HL-60 (cell line): ENCODE measurements around the gene CCNYL1.
"Not testable (repeated sequence)": the region's sequence is repeated elsewhere in the genome, so short reads cannot be mapped to it uniquely, and the experiment has no call there.

Experiments
- DNase-seq, 2 experiments: peaks; one replicate each; pipeline ENCODE4 v3.0.0-alpha.2; 2010 to 2020; ENCODE audit warnings: low read depth in 1 of 2, low spot score in 1 of 2
- H3K27ac ChIP-seq: fragments of 250-450 bp; sonication (Bioruptor Pico); replicated peaks from 2 replicates; pipeline ENCODE4 v1.5.1; 2020; ENCODE audit warnings: mild to moderate bottlenecking, moderate library complexity
- H3K27me3 ChIP-seq: fragments of 250-450 bp; sonication (Bioruptor Pico); 2 replicates; pipeline ENCODE4 v1.5.1; 2021; ENCODE audit warnings: mild to moderate bottlenecking, moderate library complexity; ENCODE audit not compliant: insufficient read depth, poor library complexity, severe bottlenecking
- H3K4me3 ChIP-seq: replicated peaks from 2 replicates; pipeline ENCODE4 v1.5.1; 2011; ENCODE audit warnings: mild to moderate bottlenecking, control low read depth, low read length; ENCODE audit not compliant: insufficient read depth
- CTCF ChIP-seq: IDR thresholded peaks from one replicate; pipeline ENCODE4 v1.5.1; 2011; ENCODE audit warnings: low read length, control low read depth, inconsistent platforms; ENCODE audit not compliant: insufficient read depth
- GABPA ChIP-seq: IDR thresholded peaks from 2 replicates; pipeline ENCODE4 v1.6.1; 2012; ENCODE audit warnings: low read depth
- POLR2AphosphoS5 ChIP-seq: IDR thresholded peaks from 2 replicates; pipeline ENCODE4 v1.6.1; 2012; ENCODE audit warnings: low read depth
- REST ChIP-seq: IDR thresholded peaks from 2 replicates; pipeline ENCODE4 v1.6.1; 2012; ENCODE audit warnings: low read depth; ENCODE audit not compliant: insufficient replicate concordance
- SPI1 ChIP-seq: IDR thresholded peaks from 2 replicates; pipeline ENCODE4 v1.6.1; 2012; ENCODE audit warnings: low read depth, mild to moderate bottlenecking, borderline replicate concordance

CCNYL1 gene

DNA sequence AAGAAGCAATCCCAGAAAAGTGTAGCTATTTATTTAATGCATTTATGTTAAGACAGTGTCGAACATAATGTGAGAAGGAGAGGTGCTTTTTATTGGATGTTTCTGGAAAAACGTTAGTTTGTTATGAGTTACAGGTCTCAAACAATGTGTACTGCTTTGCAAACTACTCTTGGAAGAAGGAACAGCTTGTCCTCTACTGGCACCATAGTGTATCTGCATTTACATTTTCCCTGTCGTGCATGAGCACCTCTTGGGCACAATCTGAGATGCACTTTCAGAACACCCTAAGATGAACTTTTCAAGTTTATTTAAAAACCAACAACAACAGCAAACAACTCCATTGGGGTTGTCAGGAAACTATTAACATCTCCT lies 22.8 kb downstream of the CCNYL1 start:
- no peak for TF ChIP-seq POLR2AphosphoS5
- TF ChIP-seq REST = no peak
- TF ChIP-seq CTCF = peak; percentile 72
- no peak for TF ChIP-seq SPI1
- no peak for TF ChIP-seq GABPA
- DNase-seq = peak in 1 of 2 experiments; percentile 44
- no peaks in the 10 kb centered on the region for H3K27me3 ChIP-seq
- H3K4me3 ChIP-seq = no peak overlapping the region
- peak overlapping the region; percentile 18; the same call in 1 of the 2 replicates for H3K27ac ChIP-seq

DNA sequence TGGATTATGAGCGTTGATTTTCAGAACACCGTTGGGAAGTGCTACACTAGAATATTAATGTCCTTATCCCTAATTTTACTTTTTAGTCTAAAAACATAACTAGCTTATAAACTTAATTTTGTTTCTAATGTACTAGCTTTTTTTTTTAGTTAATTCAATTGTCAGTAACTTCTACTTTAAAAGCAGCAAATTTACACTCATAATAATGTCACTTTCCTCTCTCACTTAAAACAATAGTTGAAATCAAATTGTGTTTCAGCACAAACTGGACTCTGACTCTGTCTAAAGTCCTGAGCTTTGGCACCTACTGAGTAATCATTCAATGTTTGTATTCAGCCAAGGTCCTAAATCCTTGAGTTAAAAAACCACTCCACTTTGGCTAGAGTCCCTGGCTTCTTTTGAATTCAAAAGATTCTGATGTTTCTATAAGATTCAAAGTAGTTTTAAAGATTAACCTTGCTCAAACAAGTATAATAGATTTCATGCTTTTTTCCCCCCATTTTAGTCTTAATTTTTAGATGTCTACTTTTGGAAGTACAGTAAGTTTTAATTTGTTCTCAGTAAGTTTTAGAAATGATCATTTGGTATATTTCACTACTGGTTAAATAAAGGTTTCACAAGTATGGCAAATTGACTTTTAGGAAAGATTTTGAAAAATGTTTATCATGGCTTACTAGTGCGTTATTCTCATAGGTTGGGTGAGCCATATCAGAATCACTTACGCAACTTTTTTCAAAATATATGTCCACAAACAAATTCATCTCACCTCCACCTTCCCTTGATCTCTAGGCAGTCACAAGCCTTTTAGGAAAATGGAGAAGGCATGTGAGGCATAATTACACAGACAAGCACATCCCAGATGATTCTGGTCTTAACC lies 23.4 kb downstream of the CCNYL1 start:
- Histone ChIP-seq H3K27me3 (no peaks in the 10 kb centered on the region), H3K27ac (no peak overlapping the region), H3K4me3 (no peak overlapping the region)
- no peak for DNase-seq
- TF ChIP-seq GABPA (no peak), REST (no peak), POLR2AphosphoS5 (no peak), CTCF (no peak), SPI1 (no peak)

DNA sequence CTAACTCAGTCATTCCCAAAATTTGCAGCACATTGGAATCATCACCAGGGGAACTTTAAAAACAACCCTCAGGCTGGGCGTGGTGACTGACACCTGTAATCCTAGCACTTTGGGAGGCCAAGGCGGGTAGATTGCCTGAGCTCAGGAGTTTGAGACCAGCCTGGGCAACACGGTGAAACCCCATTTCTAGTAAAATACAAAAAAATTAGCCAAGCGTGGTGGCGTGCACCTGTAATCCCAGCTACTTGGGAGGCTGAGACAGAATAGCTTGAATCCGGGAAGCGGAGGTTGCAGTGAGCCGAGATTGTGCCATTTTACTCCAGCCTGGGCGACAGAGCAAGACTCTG lies 24.0 kb downstream of the CCNYL1 start:
- not testable (repeated sequence) for H3K27me3 ChIP-seq, DNase-seq, H3K27ac ChIP-seq, H3K4me3 ChIP-seq

GRCh38 chr2:207743514-207743913 lies 32.1 kb downstream of the CCNYL1 start:
- TF ChIP-seq SPI1 (no peak), REST (no peak), POLR2AphosphoS5 (no peak), CTCF (no peak), GABPA (no peak)
- H3K4me3 ChIP-seq = no peak overlapping the region
- DNase-seq = no peak
- no peak overlapping the region for H3K27ac ChIP-seq
- H3K27me3 ChIP-seq = no peaks in the 10 kb centered on the region
